Midbrain (tissue), 1 donor: ENCODE results near the gene SRMS.
A peak's percentile ranks its signal among the peaks of the same experiment; 100 is the strongest.
"Not testable (repeated sequence)": the region's sequence is repeated elsewhere in the genome, so short reads cannot be mapped to it uniquely, and the experiment has no call there.

Source experiments
- DNase-seq: peaks from one replicate; lab custom pipeline; 2025; lab: John Stamatoyannopoulos, UW

The SRMS gene

GRCh38 chr20:63578224-63579016, 30.9 kb upstream of the SRMS start:
- DNase-seq = no peak

DNA sequence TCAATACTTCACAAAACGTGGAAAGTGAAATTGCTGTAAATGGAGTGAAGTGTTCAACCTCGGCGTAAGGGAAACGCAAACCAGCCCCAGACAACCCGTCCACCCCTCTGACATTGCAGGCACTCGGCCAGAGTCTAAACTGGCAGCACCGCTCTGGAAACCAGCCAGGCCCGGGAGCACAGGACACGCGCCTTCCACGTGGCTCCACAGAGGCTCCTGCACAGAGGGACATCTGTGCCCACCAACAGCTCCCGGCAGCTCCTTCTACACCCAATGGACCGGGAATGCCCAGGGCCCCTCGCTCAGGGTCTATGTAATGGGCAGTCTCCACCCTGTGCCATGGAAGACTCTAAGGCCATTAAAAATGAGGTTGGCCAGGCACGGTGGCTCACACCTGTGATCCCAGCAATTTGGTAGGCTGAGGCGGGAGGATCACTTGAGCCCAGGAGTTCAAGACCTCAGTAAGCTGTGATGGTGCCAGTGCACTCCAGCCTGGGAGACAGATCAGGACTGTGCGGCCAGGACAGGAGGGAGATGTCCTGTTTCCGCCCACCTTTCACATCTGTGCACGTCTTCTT, 29.9 kb upstream of the SRMS start:
- DNase-seq = peak; percentile 39

GRCh38 chr20:63576311-63576710, 28.8 kb upstream of the SRMS start:
- no peak for DNase-seq

DNA sequence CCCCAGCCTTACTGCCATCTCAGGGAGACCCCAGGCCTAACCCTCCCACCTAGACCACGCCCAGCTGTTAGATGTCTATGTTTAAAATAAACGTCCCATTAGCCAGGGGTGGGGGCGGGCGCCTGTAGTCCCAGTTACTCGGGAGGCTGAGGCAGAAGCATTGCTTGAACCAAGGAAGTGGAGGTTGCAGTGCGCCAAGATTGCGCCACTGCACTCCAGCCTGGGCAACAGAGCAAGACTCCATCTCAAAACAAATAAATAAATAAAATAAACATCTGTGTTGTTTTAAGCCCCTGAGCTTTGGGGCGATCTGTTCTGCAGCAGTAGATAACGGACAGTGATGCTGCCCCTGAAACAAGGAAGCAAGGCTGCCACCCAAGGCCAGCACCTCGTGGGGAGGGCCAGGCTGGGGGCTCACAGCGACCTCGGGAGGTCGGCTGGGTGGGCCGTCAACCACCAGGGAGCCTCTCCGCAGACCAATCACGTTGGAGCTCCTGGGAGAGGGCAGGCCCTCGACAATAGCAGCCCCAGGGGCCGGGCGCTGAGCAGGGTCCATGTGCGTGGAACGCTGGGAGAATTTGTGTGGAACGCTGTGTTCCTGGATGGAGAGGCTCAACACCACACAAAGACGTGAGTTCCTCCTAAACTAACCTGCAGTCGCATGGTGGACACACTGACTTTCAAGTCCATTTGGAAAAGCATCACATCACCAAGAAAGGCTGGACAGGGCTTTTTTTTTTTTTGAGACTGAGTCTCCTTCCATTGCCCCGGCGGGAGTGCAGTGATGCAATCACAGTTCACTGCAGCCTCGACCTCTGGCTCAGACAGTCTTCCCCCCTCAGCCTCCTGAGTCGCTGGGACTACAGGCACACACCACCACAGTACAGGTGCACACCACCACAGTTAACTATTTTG, 27.5 kb upstream of the SRMS start:
- DNase-seq = no peak

DNA sequence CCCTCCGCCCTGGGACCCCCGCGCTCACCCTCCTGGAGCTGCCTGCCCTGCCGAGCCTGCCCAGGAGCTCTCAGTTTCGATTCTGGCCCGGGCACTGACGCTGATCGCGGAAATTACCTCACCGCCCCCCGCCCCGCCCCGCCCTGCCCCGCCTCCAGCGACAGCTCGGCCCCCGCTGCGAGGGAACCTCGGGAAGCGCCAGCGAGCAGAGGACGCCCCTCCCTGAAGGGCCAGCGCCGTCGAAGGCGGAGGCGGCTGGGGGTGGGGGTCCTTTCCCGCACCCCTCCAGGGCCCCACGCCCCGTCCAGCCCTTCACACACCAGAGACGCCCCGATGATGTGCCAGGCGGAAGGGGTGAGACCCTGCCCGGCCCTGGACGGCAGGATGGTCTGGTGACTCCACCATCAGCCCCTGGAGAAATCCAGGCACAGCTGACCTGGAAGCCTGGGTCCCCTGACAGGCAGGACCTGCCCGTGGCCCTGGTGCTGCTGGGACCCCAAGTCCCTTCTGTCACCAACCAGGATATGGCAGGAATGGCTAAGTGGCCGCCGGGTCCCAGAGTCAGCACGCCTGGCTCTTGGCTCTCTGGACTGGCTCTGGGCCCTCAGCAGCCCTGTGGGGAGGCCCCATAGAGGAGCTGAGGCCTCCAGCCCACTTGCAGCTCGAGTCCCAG, 26.7 kb upstream of the SRMS start, which contains the start of gene HELZ2:
Gene HELZ2 (minus strand): TSS at position 84 of the 673 bp plus-strand sequence. CDS start 1,854 bp downstream, outside the sequence.
- DNase-seq = peak; percentile 37

DNA sequence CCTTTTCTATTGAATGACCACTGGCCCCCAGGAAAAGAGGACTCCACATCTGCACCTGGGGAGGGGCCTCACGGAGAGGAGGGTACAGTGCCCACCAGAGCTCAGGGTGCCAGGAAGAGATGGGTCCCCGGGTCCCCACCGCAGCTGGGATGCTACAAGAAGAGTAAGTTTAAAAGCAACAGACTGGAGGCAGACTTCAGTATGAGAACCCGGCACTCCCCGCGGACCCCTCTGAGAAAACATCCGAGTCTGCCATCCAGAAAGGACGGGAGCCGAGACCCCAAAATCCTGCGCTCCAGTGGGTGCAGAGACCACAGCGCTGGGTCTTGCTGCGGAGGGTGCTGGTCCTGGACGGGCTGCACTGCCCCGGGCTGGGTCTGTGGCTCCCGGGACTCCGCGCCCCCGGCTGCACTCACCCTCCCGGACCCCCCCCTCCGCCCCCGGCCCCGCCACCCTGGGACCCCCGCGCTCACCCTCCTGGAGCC, 26.1 kb upstream of the SRMS start:
- no peak for DNase-seq

DNA sequence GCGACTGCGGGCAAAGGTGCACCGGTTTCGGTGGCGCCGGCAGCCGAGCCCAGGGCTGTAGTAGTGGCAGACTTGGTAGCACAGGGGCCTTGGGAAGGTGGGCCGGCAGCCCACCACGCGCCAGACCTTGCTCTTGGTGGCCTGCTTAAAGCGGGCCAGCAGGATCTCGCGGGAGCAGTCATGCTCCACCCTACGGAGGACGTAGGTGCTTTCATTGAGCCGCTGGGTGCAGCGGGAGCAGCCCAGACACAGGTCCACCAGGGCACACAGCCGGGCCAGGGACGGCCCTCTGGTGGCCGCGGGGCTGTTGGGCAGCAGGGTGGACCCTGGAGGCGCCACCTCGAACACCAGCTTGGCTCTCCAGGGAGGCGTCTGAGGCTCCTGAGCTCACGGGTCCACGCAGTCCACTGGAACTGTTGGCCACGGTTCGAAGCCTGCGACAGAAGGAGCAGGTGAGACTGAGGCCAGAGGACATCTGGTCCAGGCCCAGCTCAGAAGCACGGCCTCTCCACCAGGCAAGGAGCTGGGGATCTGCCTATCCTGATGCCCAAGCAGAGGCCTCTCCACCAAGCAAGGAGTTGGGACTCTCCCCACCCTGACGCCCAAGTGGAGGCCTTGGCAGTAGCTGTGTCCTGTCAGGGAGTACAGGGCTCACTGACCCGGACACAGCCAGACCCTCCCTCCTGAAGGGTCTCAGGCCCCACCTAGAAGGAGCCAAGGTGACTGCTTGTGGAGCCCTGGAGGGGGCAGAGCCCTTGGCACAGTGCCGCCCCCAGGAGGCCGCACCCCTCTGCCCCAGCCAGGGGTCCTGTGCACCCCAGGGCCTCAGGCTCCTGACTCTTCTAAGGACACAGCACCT, 25.5 kb upstream of the SRMS start:
- no peak for DNase-seq

- DNase-seq = no peak
Observed at GRCh38 chr20:63572071-63572787, 24.7 kb upstream of the SRMS start.

DNA sequence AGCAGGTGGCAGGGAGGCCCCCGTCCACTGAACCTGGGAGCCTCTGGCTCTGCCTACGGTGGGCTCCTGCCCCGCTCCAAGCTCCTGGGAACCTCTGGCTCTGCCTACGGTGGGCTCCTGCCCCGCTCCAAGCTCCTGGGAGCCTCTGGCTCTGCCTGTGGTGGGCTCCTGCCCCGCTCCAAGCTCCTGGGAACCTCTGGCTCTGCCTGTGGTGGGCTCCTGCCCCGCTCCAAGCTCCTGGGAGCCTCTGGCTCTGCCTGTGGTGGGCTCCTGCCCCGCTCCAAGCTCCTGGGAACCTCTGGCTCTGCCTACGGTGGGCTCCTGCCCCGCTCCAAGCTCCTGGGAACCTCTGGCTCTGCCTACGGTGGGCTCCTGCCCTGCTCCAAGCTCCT, 23.5 kb upstream of the SRMS start:
- not testable (repeated sequence) for DNase-seq

DNA sequence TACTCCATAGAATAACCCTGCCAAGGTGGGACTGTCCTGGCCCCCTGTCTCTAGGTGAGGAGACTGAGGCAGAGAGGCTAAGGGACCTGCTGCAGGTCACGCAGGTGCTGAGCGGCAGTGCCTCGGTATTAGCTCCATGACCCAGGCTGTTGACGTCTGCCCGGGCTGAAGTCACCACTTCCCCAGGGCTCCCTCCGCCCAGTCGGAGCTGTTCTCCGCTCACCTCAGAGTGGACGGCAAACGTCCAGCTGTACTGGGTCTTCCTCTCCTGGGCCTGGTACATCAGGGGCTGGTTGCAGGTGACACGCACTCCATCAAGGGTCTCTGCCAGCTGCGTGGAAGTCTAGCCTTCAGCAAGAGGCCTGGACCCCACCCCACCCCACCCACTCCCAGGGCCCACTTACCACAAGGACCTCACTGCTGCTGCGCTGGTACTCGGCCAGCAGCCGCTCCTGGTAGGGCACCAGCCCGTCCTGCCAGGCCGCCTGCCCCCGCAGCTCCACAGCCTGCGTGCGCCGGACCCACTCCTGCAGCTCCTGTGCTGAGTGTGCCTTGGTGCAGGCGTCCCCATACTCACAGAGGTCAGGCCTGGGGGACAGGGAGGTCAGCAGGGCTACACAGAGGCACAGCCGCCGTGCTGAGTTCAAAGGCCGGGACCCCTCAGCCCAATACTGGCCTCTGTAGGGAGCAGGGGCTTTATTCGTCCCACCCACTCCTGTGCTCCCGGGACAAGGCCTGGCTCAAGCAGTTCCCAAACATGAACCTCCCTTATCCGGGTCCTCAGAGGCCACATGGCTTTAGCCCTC, 22.9 kb upstream of the SRMS start:
- no peak for DNase-seq

DNA sequence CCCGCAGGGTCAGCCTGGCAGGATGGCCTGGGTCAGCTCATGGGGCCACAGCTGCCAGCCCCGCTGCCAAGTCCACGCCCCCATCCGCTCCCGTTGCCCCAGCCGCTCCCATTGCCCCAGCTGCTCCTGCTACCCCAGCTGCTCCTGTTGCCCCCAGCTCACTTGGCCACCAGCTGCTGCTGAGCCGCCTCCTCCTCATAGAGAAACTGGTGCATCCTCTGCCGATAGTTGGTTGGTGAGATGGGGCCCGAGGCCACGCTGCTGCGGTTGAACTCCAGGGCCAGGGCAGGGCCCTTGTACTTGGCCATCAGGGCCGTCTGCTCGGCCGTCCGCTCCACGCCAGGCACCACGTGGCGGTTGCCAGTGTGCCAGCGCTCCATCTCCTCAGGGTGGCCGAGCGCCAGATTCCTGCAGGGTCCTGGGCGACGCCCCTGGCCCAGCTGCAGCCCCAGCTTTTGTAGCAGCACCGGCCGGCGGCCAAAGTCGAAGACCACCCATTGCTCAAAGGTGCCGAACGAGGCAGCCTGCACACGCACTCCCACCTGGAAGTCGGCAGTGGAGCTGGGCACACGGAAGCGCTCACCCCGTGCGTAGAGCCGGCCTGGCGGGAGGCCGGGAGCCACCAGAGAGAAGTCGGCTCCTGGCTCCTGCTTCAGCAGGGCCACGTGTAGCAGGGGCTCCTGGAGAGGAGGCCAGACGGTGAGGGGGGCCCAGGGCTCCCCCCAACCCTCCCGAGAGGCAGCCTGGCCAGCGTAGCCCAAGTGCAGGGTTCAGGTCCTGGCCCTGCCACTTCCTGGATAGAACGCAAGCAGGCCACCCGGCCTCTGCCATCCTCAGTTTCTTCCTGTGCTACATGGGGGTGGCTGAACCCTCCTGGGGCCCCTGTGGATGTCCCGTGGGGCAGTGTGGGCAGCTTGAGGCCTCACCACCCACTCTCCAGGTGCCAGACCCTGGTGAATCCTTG, 21.7 kb upstream of the SRMS start:
- DNase-seq = no peak

DNA sequence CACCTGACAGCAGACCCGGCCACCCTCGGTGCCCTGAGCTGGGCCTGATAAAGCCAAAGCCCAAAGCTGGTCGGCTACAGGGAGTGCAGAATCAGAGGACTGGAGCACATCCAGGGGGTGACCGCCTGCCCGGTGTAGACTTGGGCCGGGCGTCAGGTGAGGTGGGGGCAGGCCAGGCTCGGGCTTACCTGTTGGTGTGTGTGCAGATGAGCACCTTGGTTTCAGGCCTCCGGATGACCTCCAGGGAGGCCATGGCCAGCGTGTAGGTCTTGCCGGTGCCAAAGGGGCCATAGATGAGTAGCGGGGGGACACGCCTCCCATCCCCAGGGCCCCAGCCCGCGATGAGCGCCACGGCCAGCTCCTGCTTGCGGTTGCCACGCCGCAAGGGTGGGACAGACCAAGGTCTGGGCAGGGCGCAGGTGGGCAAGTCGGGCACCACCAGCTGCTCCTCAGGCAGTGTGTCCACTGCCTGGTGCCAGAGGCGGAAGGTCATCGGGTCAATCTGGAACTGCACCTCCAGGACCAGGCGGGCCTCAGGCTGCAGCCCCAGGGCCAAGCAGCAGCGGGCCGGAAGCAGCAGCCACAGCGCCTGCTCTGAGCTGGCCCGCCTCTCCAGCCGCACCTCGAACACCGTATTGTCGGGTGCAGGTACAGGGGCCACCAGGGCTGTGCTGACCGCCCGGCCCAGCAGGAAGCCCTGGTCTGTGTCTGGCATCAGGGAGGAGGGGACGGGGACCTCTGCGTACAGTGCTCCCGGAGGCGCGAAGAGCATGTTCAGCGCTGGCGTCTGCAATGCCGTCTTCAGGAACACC, 20.8 kb upstream of the SRMS start:
- DNase-seq = no peak

- peak; percentile 18 for DNase-seq
Observed at GRCh38 chr20:63567386-63568169, 20.0 kb upstream of the SRMS start.

GRCh38 chr20:63567136-63567385, 19.5 kb upstream of the SRMS start:
- no peak for DNase-seq

DNA sequence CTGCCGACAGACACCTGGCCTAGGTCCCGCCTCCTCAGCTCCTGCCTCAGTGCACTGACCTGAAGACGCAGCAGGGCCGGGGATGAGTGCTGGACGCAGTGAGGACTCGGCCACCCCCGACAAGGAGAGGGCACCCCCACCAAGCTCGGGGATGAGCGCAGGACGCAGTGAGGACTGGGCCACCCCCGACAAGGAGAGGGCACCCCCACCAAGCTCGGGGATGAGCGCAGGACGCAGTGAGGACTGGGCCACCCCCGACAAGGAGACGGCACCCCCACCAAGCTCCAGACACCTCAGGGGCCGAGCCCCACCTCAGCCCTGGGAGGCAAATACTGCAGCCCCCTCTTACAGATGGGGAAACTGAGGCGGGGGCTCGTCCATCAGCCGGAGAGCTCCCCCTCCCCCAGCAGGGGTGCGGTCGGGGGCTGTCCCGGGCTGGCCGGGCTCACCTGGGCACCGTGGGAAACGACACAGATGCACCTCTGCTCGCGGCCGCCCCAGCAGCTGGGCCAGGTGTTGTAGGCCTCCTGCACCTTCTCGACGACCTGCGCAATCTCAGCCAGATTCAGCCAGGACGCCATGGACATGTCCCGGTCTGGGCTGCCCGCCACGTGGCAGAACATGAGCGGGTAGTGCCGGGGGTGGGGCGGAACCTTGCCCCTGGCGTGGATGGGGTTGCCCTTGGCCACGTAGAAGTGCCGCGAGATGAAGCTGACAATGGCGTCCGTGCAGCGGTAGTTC, 19.0 kb upstream of the SRMS start:
- DNase-seq = no peak

DNA sequence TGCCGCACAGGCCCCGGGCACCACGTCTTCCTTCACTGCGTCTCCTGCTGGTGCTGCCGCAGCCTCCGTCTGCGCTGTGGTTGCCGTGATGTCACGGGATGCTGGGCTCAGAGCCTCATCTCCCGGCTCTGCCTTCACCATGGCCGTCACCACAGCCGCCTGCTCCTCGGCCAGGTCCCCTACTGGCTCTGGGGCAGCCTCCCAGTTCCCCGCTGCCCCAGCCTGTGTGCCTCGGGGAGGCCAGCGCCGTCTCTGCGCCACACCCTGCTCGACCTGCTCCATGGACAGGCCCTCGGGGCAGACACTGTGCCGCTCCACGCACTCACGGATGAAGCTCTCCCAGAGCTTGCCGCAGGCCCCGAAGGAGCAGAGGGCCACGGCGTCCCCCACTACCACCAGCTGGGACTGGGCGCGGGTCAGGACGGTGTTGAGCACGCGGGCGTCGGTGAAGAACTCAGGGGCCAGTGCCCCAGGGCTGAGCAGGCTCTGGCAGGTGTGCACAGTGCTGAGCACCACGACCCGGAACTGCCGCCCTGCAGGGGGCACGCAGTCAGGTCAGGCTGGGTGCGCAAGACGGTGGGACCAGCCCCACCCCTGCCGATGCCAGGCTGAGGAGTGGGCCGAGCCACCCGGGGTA, 18.3 kb upstream of the SRMS start:
- no peak for DNase-seq
